Testis (tissue), 3 donors: ENCODE data around the gene ERBIN. TPM values are rescaled to one million over a fixed set of nuclear protein-coding genes. Genes with fewer than 3 reads are reported as not detected.

ENCODE experiments used
- DNase-seq: peaks from one replicate; pipeline ENCODE4 v3.0.0-alpha.2; 2019
- H3K27ac ChIP-seq, 2 donors: fragments of 200-600 bp; sonication (generic); one replicate each; pipeline ENCODE4 v1.5.1; 2019
- H3K27me3 ChIP-seq: fragments of 200-600 bp; sonication (generic); one replicate; pipeline ENCODE4 v1.5.1; 2019
- H3K36me3 ChIP-seq: fragments of 200-600 bp; sonication (generic); one replicate; pipeline ENCODE4 v1.5.1; 2017; ENCODE audit warnings: low read depth; ENCODE audit errors: missing control alignments
- H3K4me1 ChIP-seq: fragments of 200-600 bp; sonication (generic); one replicate; pipeline ENCODE4 v1.5.1; 2019
- H3K4me3 ChIP-seq, 2 donors: fragments of 200-600 bp; sonication (generic); one replicate each; pipeline ENCODE4 v1.5.1; 2017 to 2019
- H3K9me3 ChIP-seq: fragments of 200-600 bp; sonication (generic); one replicate; pipeline ENCODE4 v1.5.1; 2017
- POLR2A ChIP-seq: fragments of 450-650 bp; IDR thresholded peaks from one replicate; pipeline ENCODE4 v1.6.1; 2017; ENCODE audit warnings: antibody characterized with exemption, mild to moderate bottlenecking, moderate library complexity
- WGBS, 2 donors: methylation state at CpG; one replicate each; pipeline ENCODE4 v1.1.5; 2018; 5-methylcytosine and 5-hydroxymethylcytosine counted together
- intact Hi-C: fragments of 100-400 bp; cut with DNase I; formaldehyde crosslinking; loops from one replicate; pipeline ENCODE4 v1.15.1; 2023; ENCODE audit warnings: low total_unique reads
- polyA plus RNA-seq: library from polyadenylated mRNA; stranded (reverse); fragments of 350-450 nt; fragmentation: Illumina TruSeq; extraction: RNeasy Lipid Tissue Mini Kit (QIAGEN cat#74804); gene quantifications from one replicate; pipeline ENCODE4 v1.2.3, GENCODE V29; 2014; ENCODE audit warnings: low read depth, low replicate concordance; ENCODE audit not compliant: insufficient read depth
- total RNA-seq, 2 donors: library from RNA; depleted of rRNA; stranded (reverse); fragments of >200 nt; gene quantifications; one replicate each; pipeline ENCODE4 v1.2.3, GENCODE V29; 2016
- TF ChIP-seq, protein P1 (sequence below), 3 experiments: fragments of 450-650 bp in 2 of 3; fragments of 200-600 bp in 1 of 3; sonication (generic) in 1 of 3; IDR thresholded peaks; one replicate each; pipeline ENCODE4 v1.5.1; 2016 to 2019; ENCODE audit warnings: antibody characterized with exemption in 3 of 3, mild to moderate bottlenecking in 2 of 3, moderate library complexity in 1 of 3

ERBIN gene
- total and polyA plus RNA-seq, 3 donors from 2014 or later: 45.7 to 98.3 (median 79.8) TPM

DNA sequence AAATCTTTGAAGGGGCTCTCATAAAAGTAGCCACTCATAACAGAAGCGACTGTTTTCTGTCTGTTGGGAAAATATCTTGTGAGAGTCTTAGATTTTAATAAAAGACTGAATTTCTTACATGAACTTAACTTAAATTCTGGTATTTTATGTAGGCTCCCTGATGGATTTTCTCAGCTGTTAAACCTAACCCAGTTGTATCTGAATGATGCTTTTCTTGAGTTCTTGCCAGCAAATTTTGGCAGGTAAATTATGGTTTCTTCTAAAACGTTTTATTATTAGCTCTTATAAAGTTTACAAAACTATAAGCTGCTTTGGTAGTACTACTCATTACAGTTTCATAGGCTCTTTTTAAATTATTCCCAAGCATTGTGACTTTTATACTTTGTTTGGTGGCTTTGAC, 87.0 kb downstream of the ERBIN start:
- TF ChIP-seq POLR2A: no peak
- TF ChIP-seq, protein P1, sequence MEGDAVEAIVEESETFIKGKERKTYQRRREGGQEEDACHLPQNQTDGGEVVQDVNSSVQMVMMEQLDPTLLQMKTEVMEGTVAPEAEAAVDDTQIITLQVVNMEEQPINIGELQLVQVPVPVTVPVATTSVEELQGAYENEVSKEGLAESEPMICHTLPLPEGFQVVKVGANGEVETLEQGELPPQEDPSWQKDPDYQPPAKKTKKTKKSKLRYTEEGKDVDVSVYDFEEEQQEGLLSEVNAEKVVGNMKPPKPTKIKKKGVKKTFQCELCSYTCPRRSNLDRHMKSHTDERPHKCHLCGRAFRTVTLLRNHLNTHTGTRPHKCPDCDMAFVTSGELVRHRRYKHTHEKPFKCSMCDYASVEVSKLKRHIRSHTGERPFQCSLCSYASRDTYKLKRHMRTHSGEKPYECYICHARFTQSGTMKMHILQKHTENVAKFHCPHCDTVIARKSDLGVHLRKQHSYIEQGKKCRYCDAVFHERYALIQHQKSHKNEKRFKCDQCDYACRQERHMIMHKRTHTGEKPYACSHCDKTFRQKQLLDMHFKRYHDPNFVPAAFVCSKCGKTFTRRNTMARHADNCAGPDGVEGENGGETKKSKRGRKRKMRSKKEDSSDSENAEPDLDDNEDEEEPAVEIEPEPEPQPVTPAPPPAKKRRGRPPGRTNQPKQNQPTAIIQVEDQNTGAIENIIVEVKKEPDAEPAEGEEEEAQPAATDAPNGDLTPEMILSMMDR (IDR thresholded peaks at IDR 0.05): no peak
- no peaks in the 10 kb centered on the region for H3K36me3 ChIP-seq
- H3K9me3 ChIP-seq: no peaks in the 10 kb centered on the region
- no peaks in the 10 kb centered on the region for H3K4me1 ChIP-seq
- H3K27ac ChIP-seq: no peak overlapping the region
- DNase-seq: no peak
- WGBS, 2 donors: 53 to 58% methylated on average over 2 of the region's 2 CpGs
- H3K27me3 ChIP-seq: no peaks in the 10 kb centered on the region
- no peak overlapping the region for H3K4me3 ChIP-seq
- intact Hi-C loops: no loop called here

DNA sequence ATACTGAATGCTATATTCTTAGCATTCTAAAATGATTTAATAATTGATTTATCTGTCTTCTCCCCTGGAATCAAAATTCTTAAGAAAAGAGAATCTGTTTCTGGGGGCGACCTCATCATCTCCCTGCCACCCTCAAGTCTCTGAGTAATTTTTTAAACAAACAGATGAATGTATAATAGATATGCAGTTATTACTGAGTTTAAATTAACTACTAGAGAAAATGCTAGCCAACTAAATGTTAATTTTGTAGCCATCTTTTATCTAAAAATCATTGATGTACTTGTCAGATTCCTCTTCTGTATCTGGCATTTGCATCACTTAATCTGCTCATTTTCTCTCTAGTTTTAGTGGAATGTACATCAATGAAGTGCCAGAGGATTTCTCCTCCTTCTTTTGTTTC, 87.5 kb downstream of the ERBIN start:
- Histone ChIP-seq H3K27ac (no peak overlapping the region), H3K9me3 (no peaks in the 10 kb centered on the region), H3K27me3 (no peaks in the 10 kb centered on the region), H3K4me3 (no peak overlapping the region), H3K36me3 (no peaks in the 10 kb centered on the region), H3K4me1 (no peaks in the 10 kb centered on the region)
- no peak for TF ChIP-seq POLR2A
- TF ChIP-seq, protein P1 (IDR thresholded peaks at IDR 0.05): no peak
- intact Hi-C loops: no loop called here
- WGBS, 2 donors: 96 to 100% methylated on average over 1 of the region's 1 CpG
- DNase-seq: no peak

DNA sequence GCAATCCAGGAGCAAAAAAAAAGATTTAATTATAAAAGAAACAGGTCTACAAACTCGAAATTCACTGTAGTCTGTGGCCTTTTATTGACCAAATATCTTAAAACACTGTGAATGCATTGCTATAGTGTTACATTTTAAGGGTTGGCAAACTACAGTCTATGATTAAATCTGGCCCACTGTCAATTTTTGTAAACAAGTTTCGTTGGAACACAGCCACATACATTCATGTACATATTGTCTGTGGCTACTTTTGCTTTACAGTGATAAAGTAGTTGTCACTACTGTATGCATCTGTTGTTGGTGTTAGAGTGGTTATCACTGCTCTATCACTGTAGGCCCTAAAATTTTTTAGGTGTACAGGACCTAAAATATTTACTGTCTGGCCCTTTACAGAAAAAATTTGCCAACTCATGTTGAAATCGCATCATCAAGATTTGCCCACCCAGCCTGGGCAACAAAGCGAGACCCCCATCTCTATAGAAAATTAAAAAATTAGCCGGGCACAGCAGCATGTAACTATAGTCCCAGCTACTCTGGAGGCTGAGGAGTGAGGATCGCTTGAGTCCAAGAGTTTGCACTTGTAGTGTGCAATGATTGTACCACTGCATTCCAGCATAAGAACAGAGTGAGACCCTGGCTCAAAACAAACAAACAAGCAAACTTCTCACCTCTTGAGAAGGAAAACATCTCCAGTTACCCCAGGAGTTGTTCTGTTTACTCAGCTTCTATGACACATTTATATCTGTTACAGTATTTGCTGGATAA, 89.0 kb downstream of the ERBIN start:
- no peak for DNase-seq

GRCh38 chr5:66021585-66021984, 95.2 kb downstream of the ERBIN start:
- Histone ChIP-seq H3K36me3 (no peaks in the 10 kb centered on the region), H3K4me1 (no peaks in the 10 kb centered on the region), H3K4me3 (no peak overlapping the region), H3K27me3 (no peaks in the 10 kb centered on the region), H3K27ac (no peak overlapping the region), H3K9me3 (no peaks in the 10 kb centered on the region)
- intact Hi-C loops: no loop called here
- no peak for TF ChIP-seq POLR2A
- TF ChIP-seq, protein P1 (IDR thresholded peaks at IDR 0.05): no peak
- DNase-seq: no peak
- WGBS, 2 donors: 73 to 81% methylated on average over 1 of the region's 1 CpG

More for the DNA sequence above, 89.0 kb downstream of the ERBIN start:
- intact Hi-C loops: no loop called here
- H3K4me3 ChIP-seq: no peak overlapping the region
- H3K27me3 ChIP-seq: no peaks in the 10 kb centered on the region
- H3K27ac ChIP-seq: no peak overlapping the region
- no peaks in the 10 kb centered on the region for H3K9me3 ChIP-seq
- TF ChIP-seq, protein P1 (IDR thresholded peaks at IDR 0.05): no peak
- no peak for TF ChIP-seq POLR2A
- WGBS, 2 donors: 81 to 82% methylated on average over 6 of the region's 6 CpGs
- no peaks in the 10 kb centered on the region for H3K4me1 ChIP-seq
- H3K36me3 ChIP-seq: no peaks in the 10 kb centered on the region

DNA sequence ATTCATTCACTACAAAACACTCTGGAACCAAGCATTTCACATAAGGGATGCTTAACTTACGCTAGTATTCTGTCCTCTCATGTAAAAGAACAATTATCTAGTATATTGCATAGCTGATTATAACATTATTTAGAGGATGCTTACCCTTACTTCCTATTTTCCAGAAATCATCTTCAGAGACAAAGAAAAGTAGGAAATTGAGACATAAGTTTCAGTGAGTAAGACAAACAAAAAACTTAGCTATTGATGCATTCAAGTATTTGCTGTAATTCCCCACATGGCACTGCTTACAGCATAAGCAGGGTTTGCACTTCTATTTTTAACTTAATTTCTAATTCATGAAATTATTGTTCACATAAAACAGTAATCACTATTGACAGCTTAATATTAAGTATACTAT, 112.9 kb downstream of the ERBIN start:
- no peak for TF ChIP-seq POLR2A
- TF ChIP-seq, protein P1 (IDR thresholded peaks at IDR 0.05): no peak
- Histone ChIP-seq H3K27ac (no peak overlapping the region), H3K36me3 (no peaks in the 10 kb centered on the region)

More for the DNA sequence above, 112.9 kb downstream of the ERBIN start:
- Histone ChIP-seq H3K27me3 (no peaks in the 10 kb centered on the region), H3K4me3 (no peak overlapping the region), H3K9me3 (no peaks in the 10 kb centered on the region), H3K4me1 (no peaks in the 10 kb centered on the region)
- DNase-seq: no peak
- WGBS, 2 donors: 82 to 84% methylated on average over 1 of the region's 1 CpG
- intact Hi-C loops: no loop called here
